Thyroid gland (tissue), 4 donors: Measurements from ENCODE around the gene FSIP1.

ENCODE experiments used
- POLR2A ChIP-seq, 2 donors: fragments of 450-650 bp; IDR thresholded peaks; one replicate each; pipeline ENCODE4 v1.6.1; 2017; ENCODE audit warnings: antibody characterized with exemption in 2 of 2, mild to moderate bottlenecking in 2 of 2, moderate library complexity in 1 of 2
- TF ChIP-seq, protein P1 (sequence below), 6 experiments: fragments of 200-600 bp in 3 of 6; fragments of 450-650 bp in 3 of 6; sonication (generic) in 3 of 6; IDR thresholded peaks; one replicate each; pipeline ENCODE4 v1.5.1; 2016 to 2019; ENCODE audit warnings: antibody characterized with exemption in 6 of 6, mild to moderate bottlenecking in 2 of 6, inconsistent platforms in 1 of 6, moderate library complexity in 1 of 6

DNA sequence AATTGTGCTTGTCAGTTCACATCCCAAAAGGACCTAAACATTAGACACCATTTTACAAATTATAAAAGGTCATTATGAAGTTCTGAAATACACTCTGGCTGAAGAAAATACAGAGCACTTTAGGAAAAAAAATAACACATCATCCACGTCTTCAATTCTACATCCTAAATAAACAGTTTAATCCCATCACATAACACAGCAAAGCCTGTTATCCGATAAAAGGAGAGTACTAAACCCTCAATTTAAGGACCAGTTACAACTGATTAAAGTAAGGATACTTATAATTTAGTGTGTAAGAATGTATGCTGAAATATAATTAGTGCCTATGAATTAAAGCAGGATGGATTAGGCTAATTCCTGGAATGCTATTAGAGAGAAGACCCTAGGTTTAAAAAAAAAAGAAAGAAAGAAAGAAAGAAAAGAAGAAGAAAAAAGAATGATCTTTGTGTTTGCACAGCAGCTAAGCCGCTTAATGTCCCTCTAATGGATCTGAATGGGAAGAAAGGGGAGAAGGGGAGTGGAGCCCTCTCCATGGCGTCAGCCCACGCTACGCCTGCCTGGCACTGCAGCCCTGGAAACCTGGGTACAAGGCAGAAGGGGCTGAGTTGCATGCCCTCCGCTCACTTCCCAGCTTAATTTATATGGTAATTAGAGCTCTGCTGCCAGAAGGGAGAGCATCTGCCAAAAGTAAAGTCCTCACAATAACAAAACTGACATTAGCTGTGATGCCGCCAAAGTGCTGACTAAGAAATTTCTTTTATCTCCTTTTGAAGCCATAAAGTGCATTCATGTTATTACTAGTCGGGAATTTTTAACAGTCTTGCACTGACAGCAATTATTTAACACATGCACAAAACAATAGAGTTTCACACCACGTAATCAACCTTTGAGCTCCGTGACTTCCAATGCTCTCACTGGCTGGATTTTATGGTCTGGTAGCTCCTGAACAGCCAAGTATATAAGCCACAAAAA, 90.0 kb downstream of the FSIP1 start:
- TF ChIP-seq, protein P1, sequence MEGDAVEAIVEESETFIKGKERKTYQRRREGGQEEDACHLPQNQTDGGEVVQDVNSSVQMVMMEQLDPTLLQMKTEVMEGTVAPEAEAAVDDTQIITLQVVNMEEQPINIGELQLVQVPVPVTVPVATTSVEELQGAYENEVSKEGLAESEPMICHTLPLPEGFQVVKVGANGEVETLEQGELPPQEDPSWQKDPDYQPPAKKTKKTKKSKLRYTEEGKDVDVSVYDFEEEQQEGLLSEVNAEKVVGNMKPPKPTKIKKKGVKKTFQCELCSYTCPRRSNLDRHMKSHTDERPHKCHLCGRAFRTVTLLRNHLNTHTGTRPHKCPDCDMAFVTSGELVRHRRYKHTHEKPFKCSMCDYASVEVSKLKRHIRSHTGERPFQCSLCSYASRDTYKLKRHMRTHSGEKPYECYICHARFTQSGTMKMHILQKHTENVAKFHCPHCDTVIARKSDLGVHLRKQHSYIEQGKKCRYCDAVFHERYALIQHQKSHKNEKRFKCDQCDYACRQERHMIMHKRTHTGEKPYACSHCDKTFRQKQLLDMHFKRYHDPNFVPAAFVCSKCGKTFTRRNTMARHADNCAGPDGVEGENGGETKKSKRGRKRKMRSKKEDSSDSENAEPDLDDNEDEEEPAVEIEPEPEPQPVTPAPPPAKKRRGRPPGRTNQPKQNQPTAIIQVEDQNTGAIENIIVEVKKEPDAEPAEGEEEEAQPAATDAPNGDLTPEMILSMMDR (IDR thresholded peaks at IDR 0.05), result no peak
- no peak for TF ChIP-seq POLR2A (IDR thresholded peaks at IDR 0.05)
